Neural cell (in vitro differentiated cells): ENCODE data around the gene TLR6. TPM values are rescaled to one million over a fixed set of nuclear protein-coding genes. Genes with fewer than 3 reads are reported as not detected.

ENCODE experiments used
- H2AFZ ChIP-seq: fragments of 200-600, 300-800 bp; sonication (generic), shearing (Covaris generic); 2 replicates; pipeline ENCODE4 v1.6.0; 2014; ENCODE audit warnings: low read depth, mild to moderate bottlenecking, antibody characterized with exemption, low read length, moderate library complexity
- H3F3A ChIP-seq: fragments of 200-600 bp; shearing (Covaris generic); 2 replicates; pipeline ENCODE4 v1.6.1; 2016; ENCODE audit warnings: mild to moderate bottlenecking, moderate library complexity, mixed read lengths, antibody characterized with exemption, low read length; ENCODE audit not compliant: insufficient read depth, poor library complexity, severe bottlenecking
- H3K27ac ChIP-seq: fragments of 200-600, 300-800 bp; sonication (generic), shearing (Covaris generic); 2 replicates; pipeline ENCODE4 v1.5.1; 2014; ENCODE audit warnings: mild to moderate bottlenecking, low read length, moderate library complexity
- H3K27me3 ChIP-seq: fragments of 300-800, 200-600 bp; sonication (generic), shearing (Covaris generic); 2 replicates; pipeline ENCODE4 v1.6.0; 2014; ENCODE audit warnings: mild to moderate bottlenecking, low read depth, low read length, moderate library complexity; ENCODE audit not compliant: insufficient read depth
- H3K36me3 ChIP-seq: fragments of 300-800, 200-600 bp; sonication (generic), shearing (Covaris generic); 2 replicates; pipeline ENCODE4 v1.5.1; 2014; ENCODE audit warnings: mild to moderate bottlenecking, antibody characterized with exemption, low read length, moderate library complexity; ENCODE audit not compliant: insufficient read depth
- H3K4me2 ChIP-seq: fragments of 300-800, 200-600 bp; sonication (generic), shearing (Covaris generic); 2 replicates; pipeline ENCODE4 v1.6.0; 2014; ENCODE audit warnings: mild to moderate bottlenecking, low read length
- H3K4me3 ChIP-seq: fragments of 300-800, 200-600 bp; sonication (generic), shearing (Covaris generic); 2 replicates; pipeline ENCODE4 v1.5.1; 2014; ENCODE audit warnings: mild to moderate bottlenecking, low read length, moderate library complexity
- H3K79me2 ChIP-seq: fragments of 200-600 bp; shearing (Covaris generic); replicated peaks from 2 replicates; pipeline ENCODE4 v1.6.0; 2014; ENCODE audit warnings: mild to moderate bottlenecking, low read length, moderate library complexity; ENCODE audit not compliant: insufficient read depth
- H3K9ac ChIP-seq: fragments of 300-800, 200-600 bp; sonication (generic), shearing (Covaris generic); 2 replicates; pipeline ENCODE4 v1.6.1; 2016; ENCODE audit warnings: mild to moderate bottlenecking, low read length, mixed read lengths
- H3K9me2 ChIP-seq: fragments of 200-600 bp; shearing (Covaris generic); 2 replicates; pipeline ENCODE4 v1.6.1; 2016; ENCODE audit warnings: mild to moderate bottlenecking, low read length, mixed read lengths; ENCODE audit not compliant: insufficient read depth
- H3K9me3 ChIP-seq: fragments of 200-600, 300-800 bp; sonication (generic), shearing (Covaris generic); 2 replicates; pipeline ENCODE4 v1.6.1; 2016; ENCODE audit warnings: mild to moderate bottlenecking, mixed run types, low read length, moderate library complexity, mixed read lengths
- H4K20me1 ChIP-seq: fragments of 200-600 bp; shearing (Covaris generic); 2 replicates; pipeline ENCODE4 v1.6.1; 2016; ENCODE audit warnings: mild to moderate bottlenecking, mixed run types; ENCODE audit not compliant: insufficient read depth
- EP300 ChIP-seq: fragments of 450-650 bp; conservative IDR thresholded peaks from 2 replicates; pipeline ENCODE4 v1.6.1; 2014; ENCODE audit warnings: antibody characterized with exemption, mild to moderate bottlenecking, moderate library complexity; ENCODE audit not compliant: poor library complexity, severe bottlenecking
- EZH2 ChIP-seq: fragments of 200-600, 300-800 bp; shearing (Covaris generic), sonication (generic); IDR thresholded peaks from 2 replicates; pipeline ENCODE4 v1.6.1; 2014; ENCODE audit warnings: antibody characterized with exemption, low read length, borderline replicate concordance, mild to moderate bottlenecking; ENCODE audit not compliant: insufficient read depth, poor library complexity, severe bottlenecking
- MXI1 ChIP-seq: fragments of 450-650 bp; conservative IDR thresholded peaks from 2 replicates; pipeline ENCODE4 v1.6.1; 2014; ENCODE audit warnings: antibody characterized with exemption, mild to moderate bottlenecking; ENCODE audit not compliant: poor library complexity, severe bottlenecking
- POLR2AphosphoS5 ChIP-seq: IDR thresholded peaks from 2 replicates; pipeline ENCODE4 v1.6.1; 2012
- RAD21 ChIP-seq: fragments of 450-650 bp; conservative IDR thresholded peaks from 2 replicates; pipeline ENCODE4 v1.6.1; 2014; ENCODE audit warnings: antibody characterized with exemption, mild to moderate bottlenecking, moderate library complexity
- SMC3 ChIP-seq: fragments of 450-650 bp; conservative IDR thresholded peaks from 2 replicates; pipeline ENCODE4 v1.6.1; 2014; ENCODE audit warnings: antibody characterized with exemption, mild to moderate bottlenecking, moderate library complexity; ENCODE audit not compliant: poor library complexity
- TAF1 ChIP-seq: IDR thresholded peaks from 2 replicates; pipeline ENCODE4 v1.6.1; 2012; ENCODE audit warnings: low read depth
- polyA plus RNA-seq: library from polyadenylated mRNA; depleted of rRNA; stranded (reverse); fragments of >200 nt; gene quantifications from 2 replicates; pipeline ENCODE4 v1.2.3, GENCODE V29; 2014
- TF ChIP-seq, protein P1 (sequence below): fragments of 450-650 bp; IDR thresholded peaks from 2 replicates; pipeline ENCODE4 v1.5.1; 2014; ENCODE audit warnings: antibody characterized with exemption, mild to moderate bottlenecking, moderate library complexity; ENCODE audit not compliant: poor library complexity, severe bottlenecking
- TF ChIP-seq, protein P2 (sequence below): IDR thresholded peaks from 2 replicates; pipeline ENCODE4 v1.6.1; 2012; ENCODE audit warnings: borderline replicate concordance

TLR6 gene
- polyA plus RNA-seq, 1 donor from 2014 or later = not detected

DNA sequence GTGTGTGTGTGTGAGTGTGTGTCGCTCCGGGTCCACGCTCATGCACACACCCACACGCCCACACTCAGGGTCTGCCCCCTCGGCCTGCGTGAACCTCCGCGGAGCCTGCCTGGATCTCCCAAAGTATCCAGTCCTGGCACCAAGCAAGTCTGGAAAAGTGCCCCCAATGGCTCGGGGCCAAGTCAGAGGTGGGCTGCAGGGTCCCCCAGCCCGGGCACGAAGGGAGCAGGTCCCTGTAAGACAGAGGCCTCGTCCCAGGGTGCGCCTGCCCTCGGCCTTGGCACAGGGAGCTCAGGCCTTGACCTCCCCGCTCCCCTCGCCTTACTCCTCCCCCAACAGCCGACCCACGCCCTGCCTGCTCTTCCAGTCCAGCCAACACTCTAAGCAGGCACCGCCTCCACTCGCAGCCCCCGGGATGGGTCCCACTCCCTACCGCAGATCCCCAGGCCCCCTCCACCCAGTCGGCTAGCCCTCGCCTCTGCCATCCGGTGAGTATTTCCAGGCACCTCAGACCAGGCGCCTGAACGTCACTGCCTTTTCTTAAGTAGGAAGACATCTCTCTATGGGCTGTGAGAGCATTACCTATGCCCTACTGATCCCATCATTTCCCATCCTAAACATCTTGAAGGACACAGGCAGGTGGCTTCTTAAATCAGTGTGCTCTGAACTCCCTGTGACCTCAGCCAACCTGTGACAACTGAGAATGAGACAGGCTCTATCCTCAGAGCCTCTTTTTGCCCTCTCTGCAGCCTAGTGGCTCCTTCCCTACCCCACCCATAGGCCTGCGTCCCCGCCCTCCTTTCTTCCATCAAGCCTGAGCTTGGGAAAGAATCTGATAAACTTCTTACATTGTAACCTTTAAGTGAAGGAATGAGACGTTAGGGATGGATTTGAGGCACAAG lies 11.7 kb upstream of the TLR6 start:
- H3K36me3 ChIP-seq = no peaks in the 10 kb centered on the region
- no peak overlapping the region for H3K4me2 ChIP-seq
- H3K27me3 ChIP-seq = peaks cover 22% of the 10 kb centered on the region
- no peaks in the 10 kb centered on the region for H4K20me1 ChIP-seq
- H3K27ac ChIP-seq = no peak overlapping the region
- peak overlapping the region; percentile 60 for H3K4me3 ChIP-seq
- no peak overlapping the region for H2AFZ ChIP-seq
- no peaks in the 10 kb centered on the region for H3K9me2 ChIP-seq
- H3F3A ChIP-seq = no peaks in the 10 kb centered on the region
- H3K9me3 ChIP-seq = no peaks in the 10 kb centered on the region
- no peak overlapping the region for H3K9ac ChIP-seq
- TF ChIP-seq EZH2 = no peak
- no peak for TF ChIP-seq RAD21
- TF ChIP-seq EP300 = no peak
- no peak for TF ChIP-seq TAF1
- TF ChIP-seq SMC3 = no peak
- TF ChIP-seq, protein P1, sequence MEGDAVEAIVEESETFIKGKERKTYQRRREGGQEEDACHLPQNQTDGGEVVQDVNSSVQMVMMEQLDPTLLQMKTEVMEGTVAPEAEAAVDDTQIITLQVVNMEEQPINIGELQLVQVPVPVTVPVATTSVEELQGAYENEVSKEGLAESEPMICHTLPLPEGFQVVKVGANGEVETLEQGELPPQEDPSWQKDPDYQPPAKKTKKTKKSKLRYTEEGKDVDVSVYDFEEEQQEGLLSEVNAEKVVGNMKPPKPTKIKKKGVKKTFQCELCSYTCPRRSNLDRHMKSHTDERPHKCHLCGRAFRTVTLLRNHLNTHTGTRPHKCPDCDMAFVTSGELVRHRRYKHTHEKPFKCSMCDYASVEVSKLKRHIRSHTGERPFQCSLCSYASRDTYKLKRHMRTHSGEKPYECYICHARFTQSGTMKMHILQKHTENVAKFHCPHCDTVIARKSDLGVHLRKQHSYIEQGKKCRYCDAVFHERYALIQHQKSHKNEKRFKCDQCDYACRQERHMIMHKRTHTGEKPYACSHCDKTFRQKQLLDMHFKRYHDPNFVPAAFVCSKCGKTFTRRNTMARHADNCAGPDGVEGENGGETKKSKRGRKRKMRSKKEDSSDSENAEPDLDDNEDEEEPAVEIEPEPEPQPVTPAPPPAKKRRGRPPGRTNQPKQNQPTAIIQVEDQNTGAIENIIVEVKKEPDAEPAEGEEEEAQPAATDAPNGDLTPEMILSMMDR = no peak
- no peak for TF ChIP-seq POLR2AphosphoS5
- no peak for TF ChIP-seq MXI1
- TF ChIP-seq, protein P2, sequence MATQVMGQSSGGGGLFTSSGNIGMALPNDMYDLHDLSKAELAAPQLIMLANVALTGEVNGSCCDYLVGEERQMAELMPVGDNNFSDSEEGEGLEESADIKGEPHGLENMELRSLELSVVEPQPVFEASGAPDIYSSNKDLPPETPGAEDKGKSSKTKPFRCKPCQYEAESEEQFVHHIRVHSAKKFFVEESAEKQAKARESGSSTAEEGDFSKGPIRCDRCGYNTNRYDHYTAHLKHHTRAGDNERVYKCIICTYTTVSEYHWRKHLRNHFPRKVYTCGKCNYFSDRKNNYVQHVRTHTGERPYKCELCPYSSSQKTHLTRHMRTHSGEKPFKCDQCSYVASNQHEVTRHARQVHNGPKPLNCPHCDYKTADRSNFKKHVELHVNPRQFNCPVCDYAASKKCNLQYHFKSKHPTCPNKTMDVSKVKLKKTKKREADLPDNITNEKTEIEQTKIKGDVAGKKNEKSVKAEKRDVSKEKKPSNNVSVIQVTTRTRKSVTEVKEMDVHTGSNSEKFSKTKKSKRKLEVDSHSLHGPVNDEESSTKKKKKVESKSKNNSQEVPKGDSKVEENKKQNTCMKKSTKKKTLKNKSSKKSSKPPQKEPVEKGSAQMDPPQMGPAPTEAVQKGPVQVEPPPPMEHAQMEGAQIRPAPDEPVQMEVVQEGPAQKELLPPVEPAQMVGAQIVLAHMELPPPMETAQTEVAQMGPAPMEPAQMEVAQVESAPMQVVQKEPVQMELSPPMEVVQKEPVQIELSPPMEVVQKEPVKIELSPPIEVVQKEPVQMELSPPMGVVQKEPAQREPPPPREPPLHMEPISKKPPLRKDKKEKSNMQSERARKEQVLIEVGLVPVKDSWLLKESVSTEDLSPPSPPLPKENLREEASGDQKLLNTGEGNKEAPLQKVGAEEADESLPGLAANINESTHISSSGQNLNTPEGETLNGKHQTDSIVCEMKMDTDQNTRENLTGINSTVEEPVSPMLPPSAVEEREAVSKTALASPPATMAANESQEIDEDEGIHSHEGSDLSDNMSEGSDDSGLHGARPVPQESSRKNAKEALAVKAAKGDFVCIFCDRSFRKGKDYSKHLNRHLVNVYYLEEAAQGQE = no peak
- H3K79me2 ChIP-seq = no peaks in the 10 kb centered on the region

DNA sequence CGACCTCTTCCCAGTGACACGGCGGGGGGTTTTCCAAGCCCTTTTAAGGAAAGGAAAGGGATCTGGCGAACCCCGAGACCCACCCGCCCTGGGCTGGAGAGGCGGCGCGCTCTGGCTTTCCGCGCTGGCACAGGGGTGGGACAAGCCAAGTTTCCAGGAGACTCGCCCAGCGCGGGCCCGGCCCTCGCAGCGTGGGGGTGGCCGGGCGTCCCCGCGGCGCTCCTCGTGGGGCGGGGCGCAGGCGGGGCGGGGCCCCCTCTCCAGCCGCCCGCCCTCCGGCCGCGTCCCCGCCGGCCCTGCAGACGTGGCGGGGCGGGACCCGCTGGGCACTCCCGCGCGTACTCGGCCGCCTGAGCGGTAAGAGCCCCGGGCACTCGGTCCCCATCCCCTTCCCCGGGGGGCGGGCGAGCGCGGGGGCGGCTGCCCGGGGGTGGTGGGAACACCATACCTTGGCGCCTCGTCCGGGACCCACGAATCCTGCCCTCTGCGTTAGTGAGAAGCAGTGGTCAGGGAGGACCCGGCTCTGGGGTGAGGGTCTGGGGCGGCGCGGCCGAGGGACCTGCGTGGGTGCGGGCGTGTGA lies 11.0 kb upstream of the TLR6 start, which contains the start of gene FAM114A1:
Gene FAM114A1, plus strand, starts transcription at position 329 of the 581 bp plus-strand sequence. CDS start 10,273 bp downstream, outside the sequence.
- no peak within 1 kb of the TSS for H3K9ac ChIP-seq
- no peak within 1 kb of the TSS for H3K27ac ChIP-seq
- no peak within 1 kb of the TSS for H2AFZ ChIP-seq

More for the DNA sequence above, 11.0 kb upstream of the TLR6 start, which contains the start of gene FAM114A1:
- no peaks in the 10 kb centered on the region for H4K20me1 ChIP-seq
- peak within 1 kb of the TSS; percentile 60 for H3K4me3 ChIP-seq
- no peaks in the 10 kb centered on the region for H3K79me2 ChIP-seq
- no peaks in the 10 kb centered on the region for H3K9me3 ChIP-seq
- no peaks in the 10 kb centered on the region for H3K9me2 ChIP-seq
- peaks cover 22% of the 10 kb centered on the region for H3K27me3 ChIP-seq
- no peaks in the 10 kb centered on the region for H3F3A ChIP-seq
- no peaks in the 10 kb centered on the region for H3K36me3 ChIP-seq
- TF ChIP-seq, protein P1 = no peak
- TF ChIP-seq TAF1 = no peak
- TF ChIP-seq EZH2 = no peak
- no peak for TF ChIP-seq POLR2AphosphoS5
- no peak for TF ChIP-seq MXI1
- TF ChIP-seq, protein P2 = no peak
- TF ChIP-seq EP300 = no peak
- no peak for TF ChIP-seq RAD21
- no peak for TF ChIP-seq SMC3
- H3K4me2 ChIP-seq = no peak within 1 kb of the TSS
